ENCODE data around the gene CTNNA3. TPM values are rescaled to one million over a fixed set of nuclear protein-coding genes. Genes with fewer than 3 reads are reported as not detected.

CTNNA3 gene
- polyA plus RNA-seq, 1 donor from 2014 or later = 0.14 TPM

DNA sequence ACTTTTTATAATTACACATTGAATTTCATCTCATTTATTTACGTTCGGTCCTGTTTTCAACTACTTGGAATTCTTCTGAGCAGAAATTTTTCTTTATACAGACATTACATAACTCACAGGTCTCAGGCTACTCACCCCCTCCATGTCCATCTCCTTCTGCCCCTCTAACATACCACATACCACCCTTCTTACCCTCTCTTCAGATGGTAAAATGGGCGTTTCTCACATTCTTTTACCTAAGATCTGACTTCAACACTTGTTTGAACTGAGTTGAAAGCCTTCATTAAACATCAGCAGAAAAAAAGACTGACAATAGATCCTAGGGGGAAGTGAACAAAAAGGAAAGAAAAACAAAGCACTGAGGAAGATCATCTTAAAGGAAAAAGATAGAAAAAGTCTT is 309.7 kb downstream of the CTNNA3 start:
- H3K4me2 ChIP-seq (ENCODE audit: low read length) = no peak overlapping the region
- no peaks in the 10 kb centered on the region for H4K20me1 ChIP-seq (ENCODE audit: insufficient read depth)
- H3K79me2 ChIP-seq (replicated peaks; ENCODE audit: insufficient read depth, low read length) = no peaks in the 10 kb centered on the region
- H3K27ac ChIP-seq (ENCODE audit: low read length) = no peak overlapping the region
- H3K9ac ChIP-seq (ENCODE audit: low read length) = no peak overlapping the region
- no peak overlapping the region for H2AFZ ChIP-seq (ENCODE audit: low read depth, low read length)
- H3K27me3 ChIP-seq (ENCODE audit: insufficient read depth, low read depth, low read length) = no peaks in the 10 kb centered on the region
- no peaks in the 10 kb centered on the region for H3K9me2 ChIP-seq (ENCODE audit: insufficient read depth, low read length)
- H3K9me3 ChIP-seq (ENCODE audit: low read length) = no peaks in the 10 kb centered on the region
- TF ChIP-seq SMC3 (conservative IDR thresholded peaks at IDR 0.05; ENCODE audit: poor library complexity) (no peak), RAD21 (conservative IDR thresholded peaks at IDR 0.05) (no peak), EZH2 (IDR thresholded peaks at IDR 0.05; ENCODE audit: borderline replicate concordance, insufficient read depth, low read length, poor library complexity, severe bottlenecking) (no peak), EP300 (conservative IDR thresholded peaks at IDR 0.05; ENCODE audit: poor library complexity, severe bottlenecking) (no peak), POLR2AphosphoS5 (IDR thresholded peaks at IDR 0.05) (no peak), MXI1 (conservative IDR thresholded peaks at IDR 0.05; ENCODE audit: poor library complexity, severe bottlenecking) (no peak), TAF1 (IDR thresholded peaks at IDR 0.05; ENCODE audit: low read depth) (no peak)
- TF ChIP-seq, protein P1, sequence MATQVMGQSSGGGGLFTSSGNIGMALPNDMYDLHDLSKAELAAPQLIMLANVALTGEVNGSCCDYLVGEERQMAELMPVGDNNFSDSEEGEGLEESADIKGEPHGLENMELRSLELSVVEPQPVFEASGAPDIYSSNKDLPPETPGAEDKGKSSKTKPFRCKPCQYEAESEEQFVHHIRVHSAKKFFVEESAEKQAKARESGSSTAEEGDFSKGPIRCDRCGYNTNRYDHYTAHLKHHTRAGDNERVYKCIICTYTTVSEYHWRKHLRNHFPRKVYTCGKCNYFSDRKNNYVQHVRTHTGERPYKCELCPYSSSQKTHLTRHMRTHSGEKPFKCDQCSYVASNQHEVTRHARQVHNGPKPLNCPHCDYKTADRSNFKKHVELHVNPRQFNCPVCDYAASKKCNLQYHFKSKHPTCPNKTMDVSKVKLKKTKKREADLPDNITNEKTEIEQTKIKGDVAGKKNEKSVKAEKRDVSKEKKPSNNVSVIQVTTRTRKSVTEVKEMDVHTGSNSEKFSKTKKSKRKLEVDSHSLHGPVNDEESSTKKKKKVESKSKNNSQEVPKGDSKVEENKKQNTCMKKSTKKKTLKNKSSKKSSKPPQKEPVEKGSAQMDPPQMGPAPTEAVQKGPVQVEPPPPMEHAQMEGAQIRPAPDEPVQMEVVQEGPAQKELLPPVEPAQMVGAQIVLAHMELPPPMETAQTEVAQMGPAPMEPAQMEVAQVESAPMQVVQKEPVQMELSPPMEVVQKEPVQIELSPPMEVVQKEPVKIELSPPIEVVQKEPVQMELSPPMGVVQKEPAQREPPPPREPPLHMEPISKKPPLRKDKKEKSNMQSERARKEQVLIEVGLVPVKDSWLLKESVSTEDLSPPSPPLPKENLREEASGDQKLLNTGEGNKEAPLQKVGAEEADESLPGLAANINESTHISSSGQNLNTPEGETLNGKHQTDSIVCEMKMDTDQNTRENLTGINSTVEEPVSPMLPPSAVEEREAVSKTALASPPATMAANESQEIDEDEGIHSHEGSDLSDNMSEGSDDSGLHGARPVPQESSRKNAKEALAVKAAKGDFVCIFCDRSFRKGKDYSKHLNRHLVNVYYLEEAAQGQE (IDR thresholded peaks at IDR 0.05; ENCODE audit: borderline replicate concordance) = no peak
- TF ChIP-seq, protein P2, sequence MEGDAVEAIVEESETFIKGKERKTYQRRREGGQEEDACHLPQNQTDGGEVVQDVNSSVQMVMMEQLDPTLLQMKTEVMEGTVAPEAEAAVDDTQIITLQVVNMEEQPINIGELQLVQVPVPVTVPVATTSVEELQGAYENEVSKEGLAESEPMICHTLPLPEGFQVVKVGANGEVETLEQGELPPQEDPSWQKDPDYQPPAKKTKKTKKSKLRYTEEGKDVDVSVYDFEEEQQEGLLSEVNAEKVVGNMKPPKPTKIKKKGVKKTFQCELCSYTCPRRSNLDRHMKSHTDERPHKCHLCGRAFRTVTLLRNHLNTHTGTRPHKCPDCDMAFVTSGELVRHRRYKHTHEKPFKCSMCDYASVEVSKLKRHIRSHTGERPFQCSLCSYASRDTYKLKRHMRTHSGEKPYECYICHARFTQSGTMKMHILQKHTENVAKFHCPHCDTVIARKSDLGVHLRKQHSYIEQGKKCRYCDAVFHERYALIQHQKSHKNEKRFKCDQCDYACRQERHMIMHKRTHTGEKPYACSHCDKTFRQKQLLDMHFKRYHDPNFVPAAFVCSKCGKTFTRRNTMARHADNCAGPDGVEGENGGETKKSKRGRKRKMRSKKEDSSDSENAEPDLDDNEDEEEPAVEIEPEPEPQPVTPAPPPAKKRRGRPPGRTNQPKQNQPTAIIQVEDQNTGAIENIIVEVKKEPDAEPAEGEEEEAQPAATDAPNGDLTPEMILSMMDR (IDR thresholded peaks at IDR 0.05; ENCODE audit: poor library complexity, severe bottlenecking) = no peak
- no peaks in the 10 kb centered on the region for H3K36me3 ChIP-seq (ENCODE audit: insufficient read depth, low read length)
- no peaks in the 10 kb centered on the region for H3F3A ChIP-seq (ENCODE audit: insufficient read depth, low read length, poor library complexity, severe bottlenecking)
- H3K4me3 ChIP-seq (ENCODE audit: low read length) = no peak overlapping the region

DNA sequence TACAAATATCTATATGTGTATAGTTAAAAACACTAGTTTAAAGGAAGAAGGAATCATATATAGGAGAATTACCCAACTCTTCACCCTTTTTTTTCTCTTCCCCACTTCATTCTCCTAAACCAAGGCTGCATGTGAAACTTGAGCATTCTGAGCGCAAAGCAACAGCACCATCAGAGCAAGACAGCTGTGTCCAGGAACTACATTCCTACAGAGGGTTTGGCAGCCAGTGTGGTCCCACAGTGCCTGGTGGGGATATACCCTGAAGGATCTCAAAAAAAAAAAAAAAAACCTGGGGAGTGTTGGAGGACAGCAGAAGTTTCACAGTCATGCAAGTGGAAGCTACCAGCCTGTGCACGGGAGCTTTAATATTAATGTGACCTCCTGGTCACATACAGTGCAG is 310.4 kb downstream of the CTNNA3 start:
- TF ChIP-seq, protein P2 (IDR thresholded peaks at IDR 0.05; ENCODE audit: poor library complexity, severe bottlenecking) = no peak
- TF ChIP-seq POLR2AphosphoS5 (IDR thresholded peaks at IDR 0.05) (no peak), SMC3 (conservative IDR thresholded peaks at IDR 0.05; ENCODE audit: poor library complexity) (no peak)
- TF ChIP-seq, protein P1 (IDR thresholded peaks at IDR 0.05; ENCODE audit: borderline replicate concordance) = no peak
- no peaks in the 10 kb centered on the region for H3K9me3 ChIP-seq (ENCODE audit: low read length)
- H3K27me3 ChIP-seq (ENCODE audit: insufficient read depth, low read depth, low read length) = no peaks in the 10 kb centered on the region
- no peak overlapping the region for H2AFZ ChIP-seq (ENCODE audit: low read depth, low read length)
- H3F3A ChIP-seq (ENCODE audit: insufficient read depth, low read length, poor library complexity, severe bottlenecking) = no peaks in the 10 kb centered on the region
- no peak overlapping the region for H3K9ac ChIP-seq (ENCODE audit: low read length)
- no peaks in the 10 kb centered on the region for H4K20me1 ChIP-seq (ENCODE audit: insufficient read depth)
- H3K27ac ChIP-seq (ENCODE audit: low read length) = no peak overlapping the region
- no peaks in the 10 kb centered on the region for H3K9me2 ChIP-seq (ENCODE audit: insufficient read depth, low read length)
- H3K36me3 ChIP-seq (ENCODE audit: insufficient read depth, low read length) = no peaks in the 10 kb centered on the region
- H3K4me3 ChIP-seq (ENCODE audit: low read length) = no peak overlapping the region
- no peak overlapping the region for H3K4me2 ChIP-seq (ENCODE audit: low read length)
- no peaks in the 10 kb centered on the region for H3K79me2 ChIP-seq (replicated peaks; ENCODE audit: insufficient read depth, low read length)
